Endothelial cell (in vitro differentiated cells): ENCODE results near the gene RIN1. TPM values are rescaled to one million over a fixed set of nuclear protein-coding genes. Genes with fewer than 3 reads are reported as not detected.
A peak's percentile ranks its signal among the peaks of the same experiment; 100 is the strongest.

Experiments
- DNase-seq: peaks from one replicate; pipeline ENCODE4 v3.0.0; 2021; ENCODE audit warnings: low spot score
- H3K27ac Mint-ChIP-seq: one replicate; pipeline ENCODE4 v1.8.0; 2021; ENCODE audit warnings: mixed read lengths, inconsistent platforms; ENCODE audit not compliant: unreplicated experiment
- H3K27me3 Mint-ChIP-seq: one replicate; pipeline ENCODE4 v1.8.0; 2021; ENCODE audit warnings: mild to moderate bottlenecking, moderate library complexity, mixed read lengths, inconsistent platforms; ENCODE audit not compliant: unreplicated experiment
- H3K36me3 Mint-ChIP-seq: one replicate; pipeline ENCODE4 v1.8.0; 2021; ENCODE audit warnings: mild to moderate bottlenecking, low read depth, mixed read lengths, inconsistent platforms; ENCODE audit not compliant: unreplicated experiment
- H3K4me1 Mint-ChIP-seq: one replicate; pipeline ENCODE4 v1.8.0; 2021; ENCODE audit warnings: mild to moderate bottlenecking, mixed read lengths, inconsistent platforms; ENCODE audit not compliant: unreplicated experiment
- H3K4me3 Mint-ChIP-seq: one replicate; pipeline ENCODE4 v1.8.0; 2021; ENCODE audit warnings: mild to moderate bottlenecking, mixed read lengths, inconsistent platforms; ENCODE audit not compliant: unreplicated experiment
- H3K9me3 Mint-ChIP-seq: one replicate; pipeline ENCODE4 v1.8.0; 2021; ENCODE audit warnings: mixed read lengths, inconsistent platforms; ENCODE audit not compliant: unreplicated experiment
- CTCF ChIP-seq: fragments of 200-600 bp; sonication (generic); IDR thresholded peaks from one replicate; pipeline ENCODE4 v1.5.0; 2021; ENCODE audit warnings: antibody characterized with exemption; ENCODE audit not compliant: unreplicated experiment
- total RNA-seq: library from RNA; stranded (reverse); fragmentation: NEBNext Ultra II Directional; extraction: Animal tissue kit (Norgen Biotek cat#: 25700); gene quantifications from one replicate; pipeline ENCODE4 v1.2.1, GENCODE V29; 2021; ENCODE audit not compliant: unreplicated experiment

Gene RIN1
- total RNA-seq, 1 donor from 2014 or later, result 4.8 TPM

- H3K4me3 Mint-ChIP-seq, result no peak overlapping the region
- H3K36me3 Mint-ChIP-seq, result peaks cover 4% of the 10 kb centered on the region
- DNase-seq, result no peak
- H3K27ac Mint-ChIP-seq, result no peak overlapping the region
- H3K27me3 Mint-ChIP-seq, result peaks cover 20% of the 10 kb centered on the region
- TF ChIP-seq CTCF, result no peak
- peaks cover 8% of the 10 kb centered on the region for H3K4me1 Mint-ChIP-seq
- H3K9me3 Mint-ChIP-seq, result no peaks in the 10 kb centered on the region
Observed at GRCh38 chr11:66294626-66295620, 41.3 kb downstream of the RIN1 start.

- Mint-ChIP-seq H3K4me1 (peaks cover 12% of the 10 kb centered on the region), H3K9me3 (no peaks in the 10 kb centered on the region), H3K27ac (peak overlapping the region; percentile 18), H3K4me3 (peak overlapping the region; percentile 9), H3K27me3 (peaks cover 27% of the 10 kb centered on the region), H3K36me3 (peaks cover 4% of the 10 kb centered on the region)
- TF ChIP-seq CTCF, result no peak
- DNase-seq, result no peak
Observed at GRCh38 chr11:66293777-66294625, 42.2 kb downstream of the RIN1 start.

- H3K36me3 Mint-ChIP-seq, result peaks cover 4% of the 10 kb centered on the region
- H3K27me3 Mint-ChIP-seq, result peaks cover 27% of the 10 kb centered on the region
- peak overlapping the region; percentile 9 for H3K4me3 Mint-ChIP-seq
- peak overlapping the region; percentile 18 for H3K27ac Mint-ChIP-seq
- no peak for DNase-seq
- no peaks in the 10 kb centered on the region for H3K9me3 Mint-ChIP-seq
- peaks cover 14% of the 10 kb centered on the region for H3K4me1 Mint-ChIP-seq
- no peak for TF ChIP-seq CTCF
Observed at GRCh38 chr11:66293352-66293751, 42.9 kb downstream of the RIN1 start.

- Mint-ChIP-seq H3K27ac (peak overlapping the region; percentile 7), H3K4me3 (peak overlapping the region; percentile 62), H3K27me3 (peaks cover 27% of the 10 kb centered on the region), H3K36me3 (peaks cover 4% of the 10 kb centered on the region), H3K9me3 (no peaks in the 10 kb centered on the region), H3K4me1 (peaks cover 18% of the 10 kb centered on the region)
- no peak for TF ChIP-seq CTCF
- no peak for DNase-seq
Observed at GRCh38 chr11:66292543-66293332, 43.5 kb downstream of the RIN1 start.
